22Rv1 (cell line): Measurements from ENCODE around the gene KIAA1217.

ENCODE experiments used
- H3K27ac ChIP-seq: fragments of 450-650 bp; 2 replicates; pipeline ENCODE4 v1.5.1; 2017
- CTCF ChIP-seq: fragments of 450-650 bp; IDR thresholded peaks from 2 replicates; pipeline ENCODE4 v1.5.1; 2017; ENCODE audit warnings: mild to moderate bottlenecking
- ZFX ChIP-seq: fragments of 450-650 bp; IDR thresholded peaks from 2 replicates; pipeline ENCODE4 v1.6.1; 2017; ENCODE audit warnings: antibody characterized with exemption, borderline replicate concordance

KIAA1217 gene

DNA sequence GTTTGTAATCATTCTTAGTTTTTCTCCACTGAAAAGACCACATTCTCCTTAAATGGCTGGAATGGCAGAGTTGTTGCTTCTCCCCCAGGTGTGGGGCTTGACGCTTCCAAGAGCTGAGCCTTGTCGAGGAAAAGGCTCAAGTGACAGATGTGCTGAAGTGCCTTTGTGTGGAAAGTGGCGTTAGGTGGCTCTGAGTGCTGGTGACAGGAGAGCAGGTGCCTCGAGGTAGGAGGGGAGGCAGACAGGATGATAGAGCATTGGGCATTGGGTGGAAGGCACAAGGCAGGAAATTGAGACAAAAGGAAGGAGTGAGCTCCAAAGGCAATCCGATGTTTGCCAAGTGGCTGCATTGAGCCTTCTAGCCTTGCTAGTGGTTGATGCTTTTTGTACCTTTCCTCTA, 6.7 kb downstream of the KIAA1217 start:
- H3K27ac ChIP-seq: no peak overlapping the region
- no peak for TF ChIP-seq ZFX
- no peak for TF ChIP-seq CTCF

- TF ChIP-seq CTCF (no peak), ZFX (no peak)
Measured at GRCh38 chr10:24219963-24220362, 11.0 kb downstream of the KIAA1217 start.

GRCh38 chr10:24223341-24223740, 14.4 kb downstream of the KIAA1217 start:
- no peak overlapping the region for H3K27ac ChIP-seq
- no peak for TF ChIP-seq CTCF
- TF ChIP-seq ZFX: no peak

More at GRCh38 chr10:24219963-24220362, 11.0 kb downstream of the KIAA1217 start:
- no peak overlapping the region for H3K27ac ChIP-seq

DNA sequence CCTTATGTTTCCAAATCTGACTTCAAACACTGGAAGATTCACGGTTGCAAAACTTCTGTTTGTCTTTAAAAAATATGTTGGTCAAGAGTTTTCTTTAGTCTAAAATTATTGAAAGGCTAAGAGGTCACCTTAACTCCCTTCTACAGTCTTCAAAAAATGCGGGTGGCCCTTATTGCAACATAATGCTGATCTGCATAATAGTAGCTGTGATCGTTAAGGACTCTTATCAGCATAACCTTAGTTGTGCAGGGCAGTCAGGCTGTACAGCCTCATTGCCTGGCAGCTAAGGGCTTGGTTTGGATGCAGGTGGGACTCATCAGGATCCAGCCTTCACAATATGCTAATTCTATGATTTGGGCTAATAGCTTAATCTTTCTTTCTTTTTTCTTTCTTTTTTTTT, 15.0 kb downstream of the KIAA1217 start:
- no peak overlapping the region for H3K27ac ChIP-seq
- no peak for TF ChIP-seq CTCF
- no peak for TF ChIP-seq ZFX

DNA sequence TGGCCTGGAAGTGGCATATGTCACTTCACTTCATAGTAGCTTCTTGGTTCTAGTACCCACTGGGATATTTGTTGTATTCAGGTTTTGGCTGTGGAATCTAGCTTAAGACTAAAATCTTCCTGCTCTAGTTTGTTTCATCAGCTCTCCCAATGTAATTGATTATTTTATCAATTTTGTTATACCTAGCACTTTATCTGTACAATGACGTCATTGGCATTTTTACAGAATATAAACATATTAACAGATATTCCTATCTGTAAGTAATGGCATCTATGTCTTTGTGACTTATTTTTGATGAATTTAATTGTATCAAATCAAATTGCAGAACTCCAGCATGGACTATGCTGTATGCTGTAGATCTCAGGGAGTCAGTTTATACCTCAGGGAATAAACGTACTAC, 19.7 kb downstream of the KIAA1217 start:
- TF ChIP-seq ZFX (no peak), CTCF (no peak)
- H3K27ac ChIP-seq: no peak overlapping the region

GRCh38 chr10:24229909-24230308, 21.0 kb downstream of the KIAA1217 start:
- TF ChIP-seq ZFX (no peak), CTCF (no peak)

DNA sequence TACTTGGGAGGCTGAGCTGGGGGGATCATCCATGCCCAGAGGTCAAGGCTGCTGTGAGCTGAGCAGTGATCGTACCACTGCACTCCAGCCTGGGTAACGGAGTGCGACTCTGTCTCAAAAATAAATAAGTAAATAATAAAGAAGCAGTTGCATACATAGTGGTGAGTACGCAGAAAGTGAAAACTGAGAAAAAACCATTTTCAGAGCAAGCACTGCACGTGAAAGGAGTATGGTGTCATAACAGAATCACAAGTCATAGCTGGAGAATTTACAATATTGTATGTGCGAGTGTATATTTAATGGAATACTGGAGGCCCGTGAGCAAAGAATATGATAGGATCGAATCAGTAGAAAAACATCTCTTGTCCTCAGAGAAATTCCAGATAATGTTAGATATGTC, 22.3 kb downstream of the KIAA1217 start:
- TF ChIP-seq ZFX (no peak), CTCF (no peak)
- H3K27ac ChIP-seq: no peak overlapping the region

More at GRCh38 chr10:24229909-24230308, 21.0 kb downstream of the KIAA1217 start:
- no peak overlapping the region for H3K27ac ChIP-seq
